Mesenchymal stem cell (in vitro differentiated cells and primary cell): ENCODE results near the gene EGLN2.

Source experiments
- DNase-seq: peaks from one replicate; pipeline ENCODE4 v3.0.0-alpha.2; 2013
- H2AFZ ChIP-seq: one replicate; pipeline ENCODE4 v1.6.1; 2013; ENCODE audit warnings: low read depth, mild to moderate bottlenecking, control low read depth, inconsistent platforms, low read length, moderate library complexity
- H2AK5ac ChIP-seq: 2 replicates; pipeline ENCODE4 v1.6.1; 2013; ENCODE audit warnings: low read length, moderate library complexity, mild to moderate bottlenecking, inconsistent platforms; ENCODE audit not compliant: severe bottlenecking
- H2BK120ac ChIP-seq: one replicate; pipeline ENCODE4 v1.6.1; 2013; ENCODE audit warnings: low read depth, mild to moderate bottlenecking, inconsistent platforms, low read length, moderate library complexity
- H2BK12ac ChIP-seq, 2 experiments: one replicate each; pipeline ENCODE4 v1.6.1; 2013; ENCODE audit warnings: inconsistent platforms in 2 of 2, low read length in 2 of 2, mild to moderate bottlenecking in 2 of 2, moderate library complexity in 2 of 2, control low read depth in 1 of 2
- H2BK15ac ChIP-seq: one replicate; pipeline ENCODE4 v1.6.1; 2013; ENCODE audit warnings: mild to moderate bottlenecking, low read depth, inconsistent platforms; ENCODE audit not compliant: poor library complexity, severe bottlenecking
- H2BK5ac ChIP-seq: 2 replicates; pipeline ENCODE4 v1.6.1; 2013; ENCODE audit warnings: low read depth, mild to moderate bottlenecking, low read length, control low read depth, inconsistent platforms; ENCODE audit not compliant: poor library complexity, severe bottlenecking
- H3K14ac ChIP-seq, 2 experiments: one replicate each; pipeline ENCODE4 v1.6.1; 2013; ENCODE audit warnings: inconsistent platforms in 2 of 2, low read length in 2 of 2, control low read depth in 1 of 2, mild to moderate bottlenecking in 1 of 2, moderate library complexity in 1 of 2
- H3K18ac ChIP-seq, 2 experiments: one replicate each; pipeline ENCODE4 v1.6.1; 2013; ENCODE audit warnings: inconsistent platforms in 2 of 2, low read length in 2 of 2, control low read depth in 1 of 2, low read depth in 1 of 2, mild to moderate bottlenecking in 1 of 2
- H3K23ac ChIP-seq, 2 experiments: one replicate each; pipeline ENCODE4 v1.6.1; 2013; ENCODE audit warnings: inconsistent platforms in 2 of 2, low read length in 2 of 2, mild to moderate bottlenecking in 2 of 2, moderate library complexity in 2 of 2, control low read depth in 1 of 2
- H3K27ac ChIP-seq: 2 replicates; pipeline ENCODE4 v1.5.1; 2013; ENCODE audit warnings: mild to moderate bottlenecking, moderate library complexity, low read length, control low read depth, inconsistent platforms; ENCODE audit not compliant: poor library complexity, severe bottlenecking
- H3K27me3 ChIP-seq, 2 experiments: 2 replicates each; pipeline versions ENCODE4 v1.6.1 to v1.7.0; 2013; ENCODE audit warnings: low read length in 2 of 2, mild to moderate bottlenecking in 2 of 2, moderate library complexity in 2 of 2, control low read depth in 1 of 2, inconsistent platforms in 1 of 2; ENCODE audit not compliant: control insufficient read depth in 1 of 2, insufficient read depth in 1 of 2
- H3K36me3 ChIP-seq, 2 experiments: 2 replicates each; pipeline versions ENCODE4 v1.6.1 to v1.7.0; 2013; ENCODE audit warnings: low read length in 2 of 2, control low read depth in 1 of 2, inconsistent platforms in 1 of 2, low read depth in 1 of 2, mild to moderate bottlenecking in 1 of 2; ENCODE audit not compliant: insufficient read depth in 2 of 2, control insufficient read depth in 1 of 2
- H3K4ac ChIP-seq, 2 experiments: one replicate each; pipeline ENCODE4 v1.6.1; 2013; ENCODE audit warnings: inconsistent platforms in 2 of 2, low read length in 2 of 2, mild to moderate bottlenecking in 2 of 2, moderate library complexity in 2 of 2, control low read depth in 1 of 2, low read depth in 1 of 2
- H3K4me1 ChIP-seq: 2 replicates; pipeline ENCODE4 v1.6.1; 2013; ENCODE audit warnings: low read depth, low read length, control low read depth; ENCODE audit not compliant: control insufficient read depth, insufficient read depth
- H3K4me2 ChIP-seq: 2 replicates; pipeline ENCODE4 v1.6.1; 2013; ENCODE audit warnings: low read length, mild to moderate bottlenecking, inconsistent platforms; ENCODE audit not compliant: poor library complexity, severe bottlenecking
- H3K4me3 ChIP-seq, 2 experiments: 2 replicates each; pipeline versions ENCODE4 v1.5.1 to v1.7.0; 2013; ENCODE audit warnings: low read length in 2 of 2, mild to moderate bottlenecking in 2 of 2, control low read depth in 1 of 2, low read depth in 1 of 2; ENCODE audit not compliant: insufficient read depth in 1 of 2
- H3K79me1 ChIP-seq: replicated peaks from 2 replicates; pipeline ENCODE4 v1.6.1; 2013; ENCODE audit warnings: mild to moderate bottlenecking, control low read depth, low read length, inconsistent platforms; ENCODE audit not compliant: poor library complexity, severe bottlenecking
- H3K9ac ChIP-seq: 2 replicates; pipeline ENCODE4 v1.7.0; 2013; ENCODE audit warnings: mild to moderate bottlenecking, low read length, moderate library complexity
- H3K9me3 ChIP-seq: 2 replicates; pipeline ENCODE4 v1.7.0; 2013; ENCODE audit warnings: mild to moderate bottlenecking, low read length; ENCODE audit not compliant: control insufficient read depth
- H4K8ac ChIP-seq: one replicate; pipeline ENCODE4 v1.6.1; 2013; ENCODE audit warnings: inconsistent platforms, mild to moderate bottlenecking, low read length, moderate library complexity
- H4K91ac ChIP-seq: one replicate; pipeline ENCODE4 v1.6.1; 2013; ENCODE audit warnings: mild to moderate bottlenecking, low read length, inconsistent platforms
- WGBS: methylation state at CpG from one replicate; pipeline ENCODE4 v1.1.7; 2013; ENCODE audit warnings: mixed read lengths; 5-methylcytosine and 5-hydroxymethylcytosine counted together

Gene EGLN2

DNA sequence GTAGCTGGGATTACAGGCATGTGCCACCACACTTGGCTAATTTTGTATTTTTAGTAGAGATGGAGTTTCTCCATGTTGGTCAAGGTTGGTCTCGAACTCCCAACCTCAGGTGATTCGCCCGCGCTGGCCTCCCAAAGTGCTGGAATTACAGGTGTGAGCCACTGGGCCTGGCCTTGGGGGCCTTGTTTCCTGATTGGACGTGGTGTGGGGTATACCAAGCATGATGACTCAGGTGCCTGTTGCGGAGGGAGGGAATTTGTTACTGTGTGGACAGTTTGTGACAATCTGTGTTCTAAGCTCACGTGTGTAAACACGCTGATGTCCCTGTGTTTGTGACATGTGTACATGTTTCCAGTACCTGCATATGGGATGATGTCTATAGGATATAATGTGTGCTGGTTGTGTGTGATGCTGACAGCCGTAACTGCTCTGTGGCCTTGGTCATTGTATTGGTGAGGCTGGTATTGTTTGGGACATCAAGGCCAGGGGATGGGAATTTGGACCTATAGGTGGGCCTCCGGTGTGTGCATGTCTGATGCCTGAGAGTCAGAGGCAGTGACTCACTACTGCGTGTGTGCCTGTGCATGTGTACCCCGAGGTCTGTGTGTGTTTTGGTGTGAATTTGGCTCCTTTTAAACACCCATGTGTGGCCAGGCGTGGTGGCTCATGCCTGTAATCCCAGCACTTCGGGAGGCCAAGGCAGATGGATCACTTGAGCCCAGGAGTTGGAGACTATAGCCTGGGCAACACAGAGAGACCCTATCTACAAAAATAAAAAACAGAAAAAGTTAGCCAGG, 1.6 kb upstream of the EGLN2 start:
- peak overlapping the region in 1 of 2 experiments; percentile 82 for H3K4me3 ChIP-seq
- H2AFZ ChIP-seq = no peak overlapping the region
- peaks cover 2% of the 10 kb centered on the region for H3K79me1 ChIP-seq
- H3K27me3 ChIP-seq = no peaks in the 10 kb centered on the region
- peak overlapping the region in 1 of 2 experiments; percentile 55 for H3K18ac ChIP-seq
- H4K91ac ChIP-seq = peak overlapping the region; percentile 15
- 95% methylated on average over 14 of the region's 14 CpGs for WGBS
- H3K36me3 ChIP-seq = peaks cover 26 to 34% of the 10 kb centered on the region in 2 experiments
- peak overlapping the region in 1 of 2 experiments; percentile 64 for H3K14ac ChIP-seq
- H2AK5ac ChIP-seq = peak overlapping the region; percentile 60
- peak overlapping the region in 1 of 2 experiments; percentile 68 for H3K23ac ChIP-seq
- H2BK15ac ChIP-seq = no peak overlapping the region
- peak overlapping the region; percentile 93 for H3K9ac ChIP-seq
- H2BK120ac ChIP-seq = no peak overlapping the region
- DNase-seq = no peak
- H2BK5ac ChIP-seq = no peak overlapping the region
- peaks cover 26% of the 10 kb centered on the region for H3K4me1 ChIP-seq
- H4K8ac ChIP-seq = no peak overlapping the region
- no peaks in the 10 kb centered on the region for H3K9me3 ChIP-seq
- H3K4me2 ChIP-seq = peak overlapping the region; percentile 40
- H3K27ac ChIP-seq = peak overlapping the region; percentile 91
- peak overlapping the region in 1 of 2 experiments; percentile 88 for H2BK12ac ChIP-seq
- H3K4ac ChIP-seq = peak overlapping the region in 1 of 2 experiments; percentile 27

- H2BK120ac ChIP-seq = no peak overlapping the region
- peak overlapping the region; percentile 85 for H4K91ac ChIP-seq
- no peak overlapping the region for H2AFZ ChIP-seq
- DNase-seq = peak; percentile 83
- WGBS = 13% methylated on average over 25 of the region's 28 CpGs
- H4K8ac ChIP-seq = peak overlapping the region; percentile 87
- H3K79me1 ChIP-seq = peaks cover 2% of the 10 kb centered on the region
- H2AK5ac ChIP-seq = no peak overlapping the region
- peak overlapping the region; percentile 28 to 82 for H3K4me3 ChIP-seq
- peak overlapping the region; percentile 93 for H3K9ac ChIP-seq
- H3K9me3 ChIP-seq = no peaks in the 10 kb centered on the region
- no peaks in the 10 kb centered on the region for H3K27me3 ChIP-seq
- H2BK12ac ChIP-seq = peak overlapping the region in 1 of 2 experiments; percentile 47
- H3K14ac ChIP-seq = peak overlapping the region in 1 of 2 experiments; percentile 13
- peaks cover 27 to 41% of the 10 kb centered on the region in 2 experiments for H3K36me3 ChIP-seq
- H2BK5ac ChIP-seq = no peak overlapping the region
- no peak overlapping the region for H3K23ac ChIP-seq
- H3K18ac ChIP-seq = peak overlapping the region; percentile 58 to 67
- peak overlapping the region in 1 of 2 experiments; percentile 27 for H3K4ac ChIP-seq
- H2BK15ac ChIP-seq = no peak overlapping the region
- H3K4me1 ChIP-seq = peaks cover 33% of the 10 kb centered on the region
- peak overlapping the region; percentile 91 for H3K27ac ChIP-seq
- H3K4me2 ChIP-seq = peak overlapping the region; percentile 40
Measured at GRCh38 chr19:40797963-40798682, 868 bp upstream of the EGLN2 start.

- H2AK5ac ChIP-seq = no peak overlapping the region
- no peaks in the 10 kb centered on the region for H3K9me3 ChIP-seq
- H2BK12ac ChIP-seq = peak overlapping the region in 1 of 2 experiments; percentile 6
- peak overlapping the region; percentile 95 for H2BK120ac ChIP-seq
- peak overlapping the region; percentile 86 to 96 for H3K4ac ChIP-seq
- no peak overlapping the region for H2BK15ac ChIP-seq
- H4K8ac ChIP-seq = peak overlapping the region; percentile 87
- peak overlapping the region; percentile 86 to 93 for H3K18ac ChIP-seq
- peaks cover 2% of the 10 kb centered on the region for H3K79me1 ChIP-seq
- peak overlapping the region; percentile 93 for H3K9ac ChIP-seq
- WGBS = 3% methylated on average over 40 of the region's 40 CpGs
- peak overlapping the region; percentile 93 for H3K4me2 ChIP-seq
- peaks cover 44 to 54% of the 10 kb centered on the region in 2 experiments for H3K36me3 ChIP-seq
- H2BK5ac ChIP-seq = peak overlapping the region; percentile 31
- peak overlapping the region; percentile 72 to 83 for H3K4me3 ChIP-seq
- peak overlapping the region; percentile 69 for H3K27ac ChIP-seq
- H3K27me3 ChIP-seq = no peaks in the 10 kb centered on the region
- H4K91ac ChIP-seq = peak overlapping the region; percentile 92
- peak; percentile 37 for DNase-seq
- no peak overlapping the region for H2AFZ ChIP-seq
- peak overlapping the region; percentile 5 to 94 for H3K14ac ChIP-seq
- peaks cover 46% of the 10 kb centered on the region for H3K4me1 ChIP-seq
- peak overlapping the region in 1 of 2 experiments; percentile 78 for H3K23ac ChIP-seq
Measured at GRCh38 chr19:40799558-40800338, 757 bp downstream of the EGLN2 start.
